ENCODE measurements around the gene PRKG1. TPM values are rescaled to one million over a fixed set of nuclear protein-coding genes. Genes with fewer than 3 reads are reported as not detected.

PRKG1 gene
- polyA plus RNA-seq, 4 donors, result 0.45 to 7.4 (median 1.3) TPM

DNA sequence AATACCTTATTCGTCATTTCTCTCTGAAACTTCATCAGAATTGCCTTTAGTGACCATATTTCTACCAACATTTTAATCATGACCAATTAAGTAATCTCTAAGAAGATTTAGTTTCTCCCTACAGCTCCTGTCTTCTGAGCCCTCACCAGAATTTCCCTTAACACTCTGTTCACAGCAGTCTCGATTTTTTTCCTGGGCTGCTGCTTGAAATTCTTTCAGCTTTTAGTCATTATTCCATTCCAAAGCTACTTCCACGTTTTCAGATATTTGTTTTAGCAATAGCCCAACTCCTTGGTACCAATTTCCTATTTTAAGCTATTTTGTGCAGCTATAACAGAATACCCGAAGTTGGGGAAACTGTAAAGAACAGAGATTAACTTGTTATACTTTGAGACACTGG, 1047.4 kb downstream of the PRKG1 start:
- no peaks in the 10 kb centered on the region for H3K27me3 ChIP-seq (ENCODE audit: control insufficient read depth in 3 of 3, insufficient read depth in 3 of 3, low read length in 3 of 3)
- no peak overlapping the region for H3K4me3 ChIP-seq (ENCODE audit: low read depth in 1 of 3, low read length in 3 of 3)
- WGBS, 3 donors, result 63 to 68% (median 66%) methylated on average over 4 of the region's 4 CpGs
- no peak overlapping the region for H3K27ac ChIP-seq (ENCODE audit: low read depth in 1 of 3, low read length in 2 of 3)
- H3K4me1 ChIP-seq (ENCODE audit: control insufficient read depth in 3 of 3, insufficient read depth in 2 of 3, low read depth in 1 of 3, low read length in 2 of 3), result no peaks in the 10 kb centered on the region
- no peak for FAIRE-seq
- H3K36me3 ChIP-seq (ENCODE audit: control insufficient read depth in 3 of 3, insufficient read depth in 2 of 3, low read depth in 1 of 3, low read length in 3 of 3), result no peaks in the 10 kb centered on the region
- H3K9me3 ChIP-seq (ENCODE audit: control insufficient read depth in 2 of 2, insufficient read depth in 1 of 2, low read depth in 1 of 2, low read length in 1 of 2), result no peaks in the 10 kb centered on the region
- no peak for DNase-seq

DNA sequence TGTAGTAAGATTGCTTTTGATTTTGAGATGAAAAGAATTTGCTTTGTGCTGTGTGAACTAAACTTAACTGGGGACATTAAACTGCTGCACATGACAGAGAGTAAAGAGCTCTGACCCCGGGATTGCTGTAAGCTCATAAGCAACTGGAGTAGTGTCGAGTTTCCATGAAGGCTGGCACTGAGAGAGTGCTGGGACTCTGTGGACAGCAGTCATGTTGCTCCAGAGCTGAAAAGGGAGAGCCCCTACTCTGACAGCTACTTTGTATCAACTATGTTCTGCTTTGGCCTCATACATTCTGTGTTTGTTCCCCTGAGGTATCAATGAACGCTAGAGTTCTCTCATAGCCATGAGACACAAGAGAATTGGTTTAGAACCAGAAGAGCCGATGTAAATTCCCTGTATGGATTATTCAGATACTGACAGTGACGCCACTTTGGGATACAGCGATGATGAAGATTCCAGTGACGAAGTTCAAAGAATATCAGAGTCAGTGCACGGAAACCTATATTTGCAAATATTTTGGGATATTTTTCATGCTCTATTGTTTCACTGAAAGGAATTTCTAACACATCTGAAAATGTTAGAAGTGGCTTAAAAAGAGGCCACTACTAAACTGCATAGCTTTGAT, 1053.9 kb downstream of the PRKG1 start:
- DNase-seq (no peak), FAIRE-seq (no peak)
- H3K36me3 ChIP-seq (ENCODE audit: control insufficient read depth in 3 of 3, insufficient read depth in 2 of 3, low read depth in 1 of 3, low read length in 3 of 3), result no peaks in the 10 kb centered on the region
- H3K27ac ChIP-seq (ENCODE audit: low read depth in 1 of 3, low read length in 2 of 3), result no peak overlapping the region
- H3K9me3 ChIP-seq (ENCODE audit: control insufficient read depth in 2 of 2, insufficient read depth in 1 of 2, low read depth in 1 of 2, low read length in 1 of 2), result no peaks in the 10 kb centered on the region
- H3K4me1 ChIP-seq (ENCODE audit: control insufficient read depth in 3 of 3, insufficient read depth in 2 of 3, low read depth in 1 of 3, low read length in 2 of 3), result no peaks in the 10 kb centered on the region
- H3K4me3 ChIP-seq (ENCODE audit: low read depth in 1 of 3, low read length in 3 of 3), result no peak overlapping the region
- WGBS, 3 donors, result 78 to 83% (median 80%) methylated on average over 8 of the region's 8 CpGs
- no peaks in the 10 kb centered on the region for H3K27me3 ChIP-seq (ENCODE audit: control insufficient read depth in 3 of 3, insufficient read depth in 3 of 3, low read length in 3 of 3)

DNA sequence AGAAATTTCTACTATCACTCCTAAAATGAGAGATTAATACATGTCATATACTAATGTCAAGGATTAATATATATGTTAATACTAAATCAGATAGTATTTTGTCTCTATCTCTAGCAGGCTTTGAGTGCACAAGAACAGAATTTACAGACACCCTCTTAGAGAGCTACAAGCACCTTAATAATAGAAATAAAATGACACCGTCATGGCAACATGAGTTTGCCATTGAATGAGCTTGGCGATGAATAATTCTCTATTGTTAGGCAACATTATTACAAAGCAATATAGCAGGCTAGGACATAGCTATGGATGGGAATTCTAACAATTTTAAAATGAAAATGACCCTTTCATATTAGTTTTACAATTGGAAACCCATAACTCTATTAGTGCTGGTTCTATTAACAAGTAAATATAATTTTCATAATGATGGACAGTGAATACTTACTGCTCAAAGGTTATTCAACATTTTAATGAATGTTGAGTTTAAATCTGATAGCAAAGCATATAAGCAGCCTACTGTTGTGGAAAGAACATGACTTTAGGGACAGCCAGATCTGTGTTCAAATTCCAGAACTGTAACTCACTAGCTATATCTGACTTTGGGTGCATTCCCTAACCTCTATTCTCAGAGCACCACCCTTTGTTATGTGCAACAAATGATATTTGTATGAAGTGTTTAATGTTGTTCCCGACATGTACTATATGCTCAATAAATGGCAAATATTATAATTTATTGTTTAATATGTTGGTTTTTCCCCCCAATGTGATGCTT, 1055.3 kb downstream of the PRKG1 start:
- Histone ChIP-seq H3K27me3 (ENCODE audit: control insufficient read depth in 3 of 3, insufficient read depth in 3 of 3, low read length in 3 of 3) (no peaks in the 10 kb centered on the region), H3K36me3 (ENCODE audit: control insufficient read depth in 3 of 3, insufficient read depth in 2 of 3, low read depth in 1 of 3, low read length in 3 of 3) (no peaks in the 10 kb centered on the region), H3K27ac (ENCODE audit: low read depth in 1 of 3, low read length in 2 of 3) (no peak overlapping the region), H3K9me3 (ENCODE audit: control insufficient read depth in 2 of 2, insufficient read depth in 1 of 2, low read depth in 1 of 2, low read length in 1 of 2) (no peaks in the 10 kb centered on the region), H3K4me3 (ENCODE audit: low read depth in 1 of 3, low read length in 3 of 3) (no peak overlapping the region), H3K4me1 (ENCODE audit: control insufficient read depth in 3 of 3, insufficient read depth in 2 of 3, low read depth in 1 of 3, low read length in 2 of 3) (no peaks in the 10 kb centered on the region)
- WGBS, 3 donors, result 91 to 95% (median 94%) methylated on average over 3 of the region's 3 CpGs
- DNase-seq (no peak), FAIRE-seq (no peak)

DNA sequence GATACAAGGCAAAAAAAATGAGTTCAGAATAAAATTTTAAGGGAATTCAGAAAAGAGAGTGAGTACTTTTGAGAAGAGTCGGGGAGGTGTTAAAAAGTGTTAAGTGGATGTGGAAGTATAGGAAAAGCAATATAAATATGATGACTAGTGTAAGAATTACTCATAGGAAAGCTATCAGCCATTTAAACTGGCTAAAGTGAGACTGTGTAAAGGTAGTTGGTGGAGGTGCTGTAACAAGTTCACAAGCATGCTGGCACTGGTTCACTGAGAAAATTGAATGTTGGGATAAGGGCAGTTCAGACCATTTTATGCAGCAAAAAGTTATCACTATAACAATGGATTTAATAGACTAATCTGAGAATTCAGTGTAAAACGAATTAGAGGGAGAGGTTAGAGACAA, 1060.8 kb downstream of the PRKG1 start:
- Histone ChIP-seq H3K36me3 (ENCODE audit: control insufficient read depth in 3 of 3, insufficient read depth in 2 of 3, low read depth in 1 of 3, low read length in 3 of 3) (no peaks in the 10 kb centered on the region), H3K27ac (ENCODE audit: low read depth in 1 of 3, low read length in 2 of 3) (no peak overlapping the region), H3K4me3 (ENCODE audit: low read depth in 1 of 3, low read length in 3 of 3) (no peak overlapping the region), H3K4me1 (ENCODE audit: control insufficient read depth in 3 of 3, insufficient read depth in 2 of 3, low read depth in 1 of 3, low read length in 2 of 3) (no peaks in the 10 kb centered on the region), H3K27me3 (ENCODE audit: control insufficient read depth in 3 of 3, insufficient read depth in 3 of 3, low read length in 3 of 3) (no peaks in the 10 kb centered on the region), H3K9me3 (ENCODE audit: control insufficient read depth in 2 of 2, insufficient read depth in 1 of 2, low read depth in 1 of 2, low read length in 1 of 2) (no peaks in the 10 kb centered on the region)
- 73 to 78% (median 73%) methylated on average over 2 of the region's 2 CpGs for WGBS, 3 donors
- DNase-seq (no peak), FAIRE-seq (no peak)

DNA sequence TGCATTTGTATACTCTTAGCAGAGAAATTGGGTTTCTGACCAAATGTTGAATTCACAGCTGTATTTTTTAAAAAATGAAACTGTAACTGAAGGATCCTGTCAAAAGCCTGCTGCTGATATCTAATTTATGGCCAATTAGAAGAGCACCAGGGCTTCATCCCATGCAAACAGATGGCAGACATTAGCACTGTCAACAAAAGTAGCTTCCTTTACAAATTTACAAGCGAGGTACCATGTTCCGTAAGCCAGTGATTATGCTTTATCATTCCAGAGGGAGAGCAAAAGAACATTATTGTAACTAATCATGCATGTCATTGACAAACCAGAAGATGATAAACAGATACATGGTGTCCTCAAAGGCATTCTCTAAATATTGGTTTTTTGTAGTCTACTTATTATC, 1062.6 kb downstream of the PRKG1 start:
- H3K4me3 ChIP-seq (ENCODE audit: low read depth in 1 of 3, low read length in 3 of 3), result no peak overlapping the region
- FAIRE-seq (no peak), DNase-seq (no peak)
- H3K27me3 ChIP-seq (ENCODE audit: control insufficient read depth in 3 of 3, insufficient read depth in 3 of 3, low read length in 3 of 3), result no peaks in the 10 kb centered on the region
- WGBS, 3 donors, result 86 to 94% (median 91%) methylated on average over 2 of the region's 2 CpGs
- no peaks in the 10 kb centered on the region for H3K9me3 ChIP-seq (ENCODE audit: control insufficient read depth in 2 of 2, insufficient read depth in 1 of 2, low read depth in 1 of 2, low read length in 1 of 2)
- no peaks in the 10 kb centered on the region for H3K4me1 ChIP-seq (ENCODE audit: control insufficient read depth in 3 of 3, insufficient read depth in 2 of 3, low read depth in 1 of 3, low read length in 2 of 3)
- H3K27ac ChIP-seq (ENCODE audit: low read depth in 1 of 3, low read length in 2 of 3), result no peak overlapping the region
- H3K36me3 ChIP-seq (ENCODE audit: control insufficient read depth in 3 of 3, insufficient read depth in 2 of 3, low read depth in 1 of 3, low read length in 3 of 3), result no peaks in the 10 kb centered on the region

DNA sequence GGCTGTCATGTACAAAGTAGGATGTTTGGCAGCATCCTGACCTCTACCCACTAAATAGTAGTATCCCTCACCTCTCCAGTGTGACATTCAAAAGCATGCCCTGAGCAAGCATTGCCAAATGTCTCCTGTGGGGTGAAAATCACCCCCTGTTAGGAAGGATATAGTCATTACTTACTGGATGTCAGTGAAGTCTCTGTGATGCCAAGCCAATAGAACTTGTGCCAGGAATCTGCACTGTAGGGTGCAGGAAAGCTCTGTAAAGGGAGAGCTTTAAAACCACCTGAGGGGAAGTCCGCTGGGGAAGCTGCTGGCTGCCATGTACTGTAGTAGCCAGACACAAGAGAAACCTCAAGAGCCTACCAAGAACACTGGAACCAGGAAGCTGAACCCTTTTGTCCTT, 1069.1 kb downstream of the PRKG1 start:
- Histone ChIP-seq H3K27ac (ENCODE audit: low read depth in 1 of 3, low read length in 2 of 3) (no peak overlapping the region), H3K9me3 (ENCODE audit: control insufficient read depth in 2 of 2, insufficient read depth in 1 of 2, low read depth in 1 of 2, low read length in 1 of 2) (no peaks in the 10 kb centered on the region), H3K27me3 (ENCODE audit: control insufficient read depth in 3 of 3, insufficient read depth in 3 of 3, low read length in 3 of 3) (no peaks in the 10 kb centered on the region), H3K4me1 (ENCODE audit: control insufficient read depth in 3 of 3, insufficient read depth in 2 of 3, low read depth in 1 of 3, low read length in 2 of 3) (no peaks in the 10 kb centered on the region), H3K36me3 (ENCODE audit: control insufficient read depth in 3 of 3, insufficient read depth in 2 of 3, low read depth in 1 of 3, low read length in 3 of 3) (no peaks in the 10 kb centered on the region), H3K4me3 (ENCODE audit: low read depth in 1 of 3, low read length in 3 of 3) (no peak overlapping the region)
- no peak for DNase-seq
- no peak for FAIRE-seq
- 80 to 93% (median 86%) methylated on average over 1 of the region's 1 CpG for WGBS, 3 donors

DNA sequence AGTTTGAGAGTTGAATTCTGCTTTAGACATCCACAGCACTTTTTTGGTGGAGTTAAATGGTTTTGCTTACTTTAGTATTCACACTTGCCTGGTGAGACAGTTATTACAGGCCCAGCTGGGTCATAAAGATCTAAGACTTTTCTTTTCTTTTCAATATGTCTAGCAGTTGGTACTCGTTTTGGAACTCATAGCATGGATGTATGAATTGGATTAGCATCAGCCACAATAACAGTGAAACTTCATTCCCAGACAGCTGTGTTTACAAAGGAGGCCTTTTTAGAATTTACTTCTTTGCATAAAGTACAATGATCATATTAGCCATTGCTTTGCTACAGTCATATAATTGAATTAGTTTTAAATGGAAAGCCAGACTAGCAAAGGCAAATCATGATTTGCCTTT, 1071.3 kb downstream of the PRKG1 start:
- Histone ChIP-seq H3K27ac (ENCODE audit: low read depth in 1 of 3, low read length in 2 of 3) (no peak overlapping the region), H3K9me3 (ENCODE audit: control insufficient read depth in 2 of 2, insufficient read depth in 1 of 2, low read depth in 1 of 2, low read length in 1 of 2) (no peaks in the 10 kb centered on the region), H3K4me1 (ENCODE audit: control insufficient read depth in 3 of 3, insufficient read depth in 2 of 3, low read depth in 1 of 3, low read length in 2 of 3) (no peaks in the 10 kb centered on the region), H3K36me3 (ENCODE audit: control insufficient read depth in 3 of 3, insufficient read depth in 2 of 3, low read depth in 1 of 3, low read length in 3 of 3) (no peaks in the 10 kb centered on the region), H3K4me3 (ENCODE audit: low read depth in 1 of 3, low read length in 3 of 3) (no peak overlapping the region), H3K27me3 (ENCODE audit: control insufficient read depth in 3 of 3, insufficient read depth in 3 of 3, low read length in 3 of 3) (no peaks in the 10 kb centered on the region)
- FAIRE-seq, result no peak
- 20 to 32% (median 28%) methylated on average over 1 of the region's 1 CpG for WGBS, 3 donors
- DNase-seq, result no peak

DNA sequence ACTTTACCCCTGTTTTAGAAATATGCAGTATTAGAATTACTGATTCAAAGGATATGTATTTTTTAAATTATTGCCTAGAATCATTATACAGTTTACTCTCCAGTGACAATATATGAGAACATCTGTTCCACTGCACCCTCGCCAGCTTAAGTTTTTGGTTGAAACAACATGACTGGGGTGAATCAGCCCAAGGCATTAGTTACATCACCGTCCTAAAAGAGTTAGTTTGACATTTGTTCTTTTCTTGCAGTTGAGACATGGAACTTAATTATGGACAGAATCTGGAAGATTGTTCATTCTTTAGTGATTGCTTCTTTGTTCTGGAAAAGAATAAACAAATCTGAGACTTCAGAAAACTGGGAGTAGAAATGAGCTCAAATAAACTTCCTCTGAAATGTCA, 1072.5 kb downstream of the PRKG1 start:
- Histone ChIP-seq H3K27me3 (ENCODE audit: control insufficient read depth in 3 of 3, insufficient read depth in 3 of 3, low read length in 3 of 3) (no peaks in the 10 kb centered on the region), H3K9me3 (ENCODE audit: control insufficient read depth in 2 of 2, insufficient read depth in 1 of 2, low read depth in 1 of 2, low read length in 1 of 2) (no peaks in the 10 kb centered on the region), H3K4me1 (ENCODE audit: control insufficient read depth in 3 of 3, insufficient read depth in 2 of 3, low read depth in 1 of 3, low read length in 2 of 3) (no peaks in the 10 kb centered on the region), H3K4me3 (ENCODE audit: low read depth in 1 of 3, low read length in 3 of 3) (no peak overlapping the region), H3K27ac (ENCODE audit: low read depth in 1 of 3, low read length in 2 of 3) (no peak overlapping the region), H3K36me3 (ENCODE audit: control insufficient read depth in 3 of 3, insufficient read depth in 2 of 3, low read depth in 1 of 3, low read length in 3 of 3) (no peaks in the 10 kb centered on the region)
- FAIRE-seq (no peak), DNase-seq (no peak)
- 61 to 87% (median 81%) methylated on average over 2 of the region's 2 CpGs for WGBS, 3 donors

DNA sequence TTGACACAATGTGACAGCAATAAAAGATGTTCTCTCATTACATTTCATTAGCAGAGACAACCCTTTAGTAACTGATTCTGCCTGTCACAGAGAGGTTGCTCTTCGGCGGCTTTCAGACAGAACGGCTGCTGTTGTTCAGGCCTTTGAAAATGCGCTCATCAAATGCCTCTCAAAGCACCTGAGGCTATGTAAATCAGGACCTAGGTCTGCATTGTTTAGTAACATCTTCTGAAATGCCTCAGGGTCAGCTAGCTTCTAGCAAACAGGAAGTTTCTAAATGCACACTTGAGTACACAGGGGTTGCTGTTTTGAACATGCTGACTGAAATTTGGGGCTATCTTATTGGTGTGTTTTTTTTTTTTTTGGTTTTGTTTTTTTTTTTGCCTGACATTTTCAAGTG, 1096.5 kb downstream of the PRKG1 start:
- Histone ChIP-seq H3K9me3 (ENCODE audit: control insufficient read depth in 2 of 2, insufficient read depth in 1 of 2, low read depth in 1 of 2, low read length in 1 of 2) (no peaks in the 10 kb centered on the region), H3K4me3 (ENCODE audit: low read depth in 1 of 3, low read length in 3 of 3) (no peak overlapping the region), H3K4me1 (ENCODE audit: control insufficient read depth in 3 of 3, insufficient read depth in 2 of 3, low read depth in 1 of 3, low read length in 2 of 3) (no peaks in the 10 kb centered on the region), H3K27ac (ENCODE audit: low read depth in 1 of 3, low read length in 2 of 3) (no peak overlapping the region), H3K27me3 (ENCODE audit: control insufficient read depth in 3 of 3, insufficient read depth in 3 of 3, low read length in 3 of 3) (no peaks in the 10 kb centered on the region), H3K36me3 (ENCODE audit: control insufficient read depth in 3 of 3, insufficient read depth in 2 of 3, low read depth in 1 of 3, low read length in 3 of 3) (no peaks in the 10 kb centered on the region)
- no peak for DNase-seq
- 74 to 92% (median 88%) methylated on average over 4 of the region's 4 CpGs for WGBS, 3 donors
- no peak for FAIRE-seq
